Activated CD4-positive, alpha-beta T cell treated with anti-CD3 and anti-CD28 coated beads for 36 hours (primary cell): Measurements from ENCODE around the gene APOC1. TPM values are rescaled to one million over a fixed set of nuclear protein-coding genes. Genes with fewer than 3 reads are reported as not detected.

Experiments used
- ATAC-seq: fragments of 200-7000 bp; cut with Tn5 transposase; one replicate; pipeline ENCODE4 v1.10.0; 2021; ENCODE audit warnings: mild to moderate bottlenecking, moderate library complexity
- CTCF ChIA-PET: fragments of 350-600 bp; sonication (Branson Sonifier 250); formaldehyde crosslinking; loops from one replicate; lab custom pipeline; 2021; ENCODE audit warnings: antibody characterized with exemption; lab: Charles Lee
- POLR2A ChIA-PET: fragments of 350-600 bp; sonication (Branson Sonifier 250); formaldehyde crosslinking; loops from one replicate; lab custom pipeline; 2021; ENCODE audit warnings: antibody characterized with exemption, inconsistent platforms; lab: Charles Lee
- DNase-seq: peaks from one replicate; pipeline ENCODE4 v3.0.0-alpha.2; 2020
- H3K27ac Mint-ChIP-seq: one replicate; pipeline ENCODE4 v1.8.0; 2021; ENCODE audit warnings: mixed read lengths
- H3K27me3 Mint-ChIP-seq: one replicate; pipeline ENCODE4 v1.8.0; 2021; ENCODE audit warnings: mixed read lengths
- H3K36me3 Mint-ChIP-seq: one replicate; pipeline ENCODE4 v1.8.0; 2021; ENCODE audit warnings: low read depth, mixed read lengths
- H3K4me1 Mint-ChIP-seq: one replicate; pipeline ENCODE4 v1.8.0; 2021; ENCODE audit warnings: mixed read lengths
- H3K4me3 Mint-ChIP-seq: one replicate; pipeline ENCODE4 v1.8.0; 2021; ENCODE audit warnings: mild to moderate bottlenecking, moderate library complexity, mixed read lengths
- H3K9me3 Mint-ChIP-seq: one replicate; pipeline ENCODE4 v1.8.0; 2021; ENCODE audit warnings: low read depth, mixed read lengths
- intact Hi-C, 2 experiments: fragments of 100-400 bp; cut with DNase I in 1 of 2; cut with micrococcal nuclease in 1 of 2; formaldehyde crosslinking; loops; one replicate each; pipeline versions ENCODE4 v1.14.2 to v1.15.1; 2022 to 2024; cut with DNase I, micrococcal nuclease
- total RNA-seq, 2 experiments: library from RNA; stranded (reverse); gene quantifications; one replicate each; pipeline ENCODE4 v1.2.3, GENCODE V29; 2021

Gene APOC1
- total RNA-seq, 2 experiments from 2014 or later: 2.8 to 2.9 TPM

DNA sequence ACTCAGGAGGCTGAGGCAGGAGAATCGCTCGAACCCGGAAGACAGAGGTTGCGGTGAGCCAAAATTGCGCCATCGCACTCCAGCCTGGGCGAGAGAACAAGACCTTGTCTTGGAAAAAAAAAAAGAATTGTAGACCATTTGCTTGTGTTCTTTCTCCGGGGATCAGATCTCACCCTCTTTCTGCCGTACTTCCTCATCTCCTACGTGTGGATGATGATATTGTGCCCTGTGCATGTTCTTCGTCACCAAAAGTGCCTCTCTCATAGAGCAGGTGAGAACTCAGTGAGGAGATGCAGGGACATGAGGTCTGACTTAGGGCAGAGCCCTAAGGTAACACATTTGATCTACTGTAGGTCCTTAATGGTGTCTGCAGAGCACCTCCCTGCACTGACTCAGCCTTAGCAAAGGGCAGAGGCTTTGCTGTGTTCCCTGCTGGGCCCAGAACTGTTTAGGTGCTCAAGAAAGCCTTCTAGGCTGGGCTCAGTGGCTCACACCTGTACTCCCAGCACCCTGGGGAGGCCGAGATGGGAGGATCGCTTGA, 32.7 kb downstream of the APOC1 start:
- H3K27ac Mint-ChIP-seq: no peak overlapping the region
- H3K4me3 Mint-ChIP-seq: no peak overlapping the region
- H3K36me3 Mint-ChIP-seq: no peaks in the 10 kb centered on the region
- no peaks in the 10 kb centered on the region for H3K27me3 Mint-ChIP-seq
- DNase-seq (no peak), ATAC-seq (no peak)
- H3K4me1 Mint-ChIP-seq: no peaks in the 10 kb centered on the region
- POLR2A ChIA-PET: interaction anchor here (0.8 kb wide), 1 partner anchor 20 kb away, joined by 3 read pairs; no protein-coding TSS in a partner anchor
- no peaks in the 10 kb centered on the region for H3K9me3 Mint-ChIP-seq
- intact Hi-C loops: no loop called here
- CTCF ChIA-PET: no interaction called here

DNA sequence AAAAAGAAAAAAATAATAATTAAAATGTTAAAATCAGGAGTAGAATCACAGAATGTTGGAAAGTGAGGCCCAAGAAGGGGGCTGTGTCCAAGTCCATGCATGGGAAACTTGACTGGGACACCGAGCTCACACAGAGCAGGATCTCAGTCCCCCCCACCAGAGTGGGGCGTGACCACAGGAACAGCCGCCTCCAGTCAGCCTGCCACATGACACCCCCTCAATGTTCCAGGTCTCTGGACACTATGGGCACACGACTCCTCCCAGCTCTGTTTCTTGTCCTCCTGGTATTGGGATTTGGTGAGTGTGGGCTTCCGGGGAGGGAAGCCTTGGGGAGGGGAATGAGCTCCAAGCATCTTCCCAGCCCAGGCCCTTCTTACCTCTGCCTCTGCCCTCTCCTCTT, 33.8 kb downstream of the APOC1 start:
- no peak for DNase-seq
- no peaks in the 10 kb centered on the region for H3K4me1 Mint-ChIP-seq
- ChIA-PET CTCF (interaction anchor here (0.7 kb wide), 1 partner anchor 153 kb away, joined by 3 read pairs; no protein-coding TSS in a partner anchor), POLR2A (no interaction called here)
- H3K27ac Mint-ChIP-seq: no peak overlapping the region
- ATAC-seq: no peak
- no peaks in the 10 kb centered on the region for H3K9me3 Mint-ChIP-seq
- H3K36me3 Mint-ChIP-seq: no peaks in the 10 kb centered on the region
- intact Hi-C loops: no loop called here
- H3K27me3 Mint-ChIP-seq: no peaks in the 10 kb centered on the region
- H3K4me3 Mint-ChIP-seq: no peak overlapping the region

DNA sequence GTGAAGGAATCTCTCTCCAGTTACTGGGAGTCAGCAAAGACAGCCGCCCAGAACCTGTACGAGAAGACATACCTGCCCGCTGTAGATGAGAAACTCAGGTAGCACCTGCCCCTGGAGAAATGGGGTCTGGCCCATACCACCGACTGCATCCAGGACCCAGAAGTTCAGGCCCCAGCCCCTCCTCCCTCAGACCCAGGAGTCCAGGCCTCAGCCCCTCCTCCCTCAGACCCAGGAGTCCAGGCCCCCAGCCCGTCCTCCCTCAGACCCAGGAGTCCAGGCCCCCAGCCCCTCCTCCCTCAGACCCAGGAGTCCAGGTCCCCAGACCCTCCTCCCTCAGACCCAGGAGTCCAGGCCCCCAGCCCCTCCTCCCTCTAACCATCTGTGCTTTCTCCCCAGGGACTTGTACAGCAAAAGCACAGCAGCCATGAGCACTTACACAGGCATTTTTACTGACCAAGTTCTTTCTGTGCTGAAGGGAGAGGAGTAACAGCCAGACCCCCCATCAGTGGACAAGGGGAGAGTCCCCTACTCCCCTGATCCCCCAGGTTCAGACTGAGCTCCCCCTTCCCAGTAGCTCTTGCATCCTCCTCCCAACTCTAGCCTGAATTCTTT, 34.5 kb downstream of the APOC1 start:
- no peaks in the 10 kb centered on the region for H3K9me3 Mint-ChIP-seq
- ChIA-PET POLR2A (no interaction called here), CTCF (interaction anchor here (0.7 kb wide), 1 partner anchor 153 kb away, joined by 3 read pairs; no protein-coding TSS in a partner anchor)
- H3K4me1 Mint-ChIP-seq: peaks cover 5% of the 10 kb centered on the region
- intact Hi-C loops: no loop called here
- no peak overlapping the region for H3K4me3 Mint-ChIP-seq
- H3K27me3 Mint-ChIP-seq: no peaks in the 10 kb centered on the region
- ATAC-seq: no peak
- H3K27ac Mint-ChIP-seq: no peak overlapping the region
- no peaks in the 10 kb centered on the region for H3K36me3 Mint-ChIP-seq
- no peak for DNase-seq

DNA sequence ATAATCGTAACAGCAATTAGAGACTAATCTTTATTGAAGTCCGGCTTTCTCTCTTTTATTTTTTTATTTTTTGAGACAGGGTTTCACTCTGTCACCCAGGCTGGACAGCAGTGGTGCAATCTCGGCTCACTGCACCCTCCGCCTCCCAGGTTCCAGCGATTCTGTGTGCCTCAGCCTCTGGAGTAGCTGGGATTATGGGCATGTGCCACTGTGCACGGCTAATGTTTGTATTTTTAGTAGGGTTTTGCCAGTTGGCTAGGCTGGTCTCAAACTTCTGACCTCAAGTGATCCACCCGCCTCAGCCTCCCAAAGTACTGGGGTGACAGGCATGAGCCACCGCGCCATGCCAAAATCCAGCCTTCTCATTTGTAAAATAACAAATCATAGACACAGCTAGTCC, 35.1 kb downstream of the APOC1 start:
- Mint-ChIP-seq H3K27me3 (no peaks in the 10 kb centered on the region), H3K9me3 (no peaks in the 10 kb centered on the region), H3K36me3 (peaks cover 1% of the 10 kb centered on the region), H3K27ac (no peak overlapping the region), H3K4me1 (peaks cover 7% of the 10 kb centered on the region), H3K4me3 (no peak overlapping the region)
- DNase-seq: no peak
- intact Hi-C loops: no loop called here
- ATAC-seq: no peak
- POLR2A ChIA-PET: no interaction called here
- CTCF ChIA-PET: interaction anchor here (0.6 kb wide), 1 partner anchor 161 kb away, joined by 5 read pairs; no protein-coding TSS in a partner anchor

DNA sequence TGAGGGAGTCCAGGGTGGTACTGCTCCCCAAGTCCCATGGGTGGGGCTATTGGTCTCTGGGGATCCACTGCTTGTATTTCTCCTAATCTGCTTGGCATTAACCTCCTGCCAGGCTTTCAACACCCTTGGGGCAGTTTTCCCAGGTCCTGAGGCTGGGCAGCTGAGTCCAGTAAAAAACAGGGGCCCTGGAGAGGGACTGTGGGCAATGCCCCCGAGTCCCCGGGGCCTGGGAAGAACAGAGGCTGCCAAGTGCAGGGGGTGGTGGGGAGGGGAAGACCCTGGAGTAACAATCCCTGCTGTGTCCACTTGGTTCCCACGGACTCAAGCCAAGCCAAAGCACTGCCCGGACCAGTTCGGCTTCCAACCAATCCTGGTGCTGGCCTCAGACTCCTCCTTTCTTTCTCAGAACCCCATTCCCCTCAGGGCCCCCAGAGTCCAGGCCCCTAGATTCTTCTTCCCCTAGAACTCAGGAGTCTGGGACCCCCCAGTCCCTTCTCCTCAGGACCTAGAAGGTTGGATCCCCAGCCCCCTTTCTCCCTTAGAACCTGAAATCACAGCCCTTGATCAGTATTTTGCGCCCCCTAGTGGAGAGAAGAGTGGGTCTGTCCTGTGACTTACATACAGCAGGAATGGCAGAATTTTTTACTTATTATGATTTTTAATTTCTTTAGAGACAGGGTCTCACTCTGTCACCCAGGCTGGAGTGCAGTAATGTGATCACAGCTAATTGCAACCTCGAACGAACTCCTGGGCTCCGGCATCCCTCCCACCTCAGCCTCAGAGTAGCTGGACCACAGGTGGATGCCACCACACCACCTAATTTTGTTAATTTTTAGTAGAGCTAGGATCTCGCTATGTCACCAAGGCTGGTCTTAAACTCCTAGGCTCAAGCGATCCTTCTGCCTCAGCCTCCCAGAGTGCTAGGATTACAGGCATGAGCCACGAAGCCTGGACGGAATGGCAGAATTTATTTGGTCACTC, 37.1 kb downstream of the APOC1 start:
- DNase-seq (peak; percentile 73), ATAC-seq (no peak)
- H3K36me3 Mint-ChIP-seq: peaks cover 3% of the 10 kb centered on the region
- H3K27ac Mint-ChIP-seq: no peak overlapping the region
- intact Hi-C loops: loop anchor here (1.0 to 2.0 kb wide), 4 partner anchors 48 to 262 kb away; no protein-coding TSS in a partner anchor
- POLR2A ChIA-PET: no interaction called here
- H3K27me3 Mint-ChIP-seq: no peaks in the 10 kb centered on the region
- no peak overlapping the region for H3K4me3 Mint-ChIP-seq
- no peaks in the 10 kb centered on the region for H3K9me3 Mint-ChIP-seq
- CTCF ChIA-PET: interaction anchor here (0.6 to 1.7 kb wide), 9 partner anchors 9 to 368 kb away, joined by 3 to 8 read pairs (median 4); partner anchors contain the start of genes APOC1 and APOE
- H3K4me1 Mint-ChIP-seq: peaks cover 16% of the 10 kb centered on the region

DNA sequence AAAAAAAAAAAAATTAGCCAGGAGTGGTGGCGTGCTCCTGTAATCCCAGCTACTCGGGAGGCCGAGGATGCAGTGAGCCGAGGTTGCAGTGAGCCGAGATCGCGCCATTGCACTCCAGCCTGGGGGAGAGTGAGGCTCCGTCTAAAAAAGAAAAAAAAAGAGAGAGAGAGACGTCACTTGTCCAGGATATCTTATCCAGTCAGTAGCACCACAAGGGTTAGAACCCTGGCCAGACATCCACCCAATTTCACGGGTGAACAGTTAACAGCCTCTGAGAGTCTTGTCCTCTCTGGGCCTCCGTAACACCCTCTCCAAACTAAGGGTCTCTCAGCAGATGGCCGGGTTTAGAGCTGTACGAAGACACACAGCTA, 39.9 kb downstream of the APOC1 start:
- intact Hi-C loops: loop anchor here (1.0 to 2.0 kb wide), 5 partner anchors 39 to 739 kb away; partner anchors contain the start of genes NECTIN2 (in 1 of the 2), POLR1G (in 1 of the 2) and QPCTL (in 1 of the 2)
- H3K4me1 Mint-ChIP-seq: peaks cover 34% of the 10 kb centered on the region
- H3K27ac Mint-ChIP-seq: peak overlapping the region; percentile 100
- ChIA-PET CTCF (interaction anchor here (0.5 to 1.1 kb wide), 4 partner anchors 70 to 453 kb away, joined by 3 read pairs; no protein-coding TSS in a partner anchor), POLR2A (interaction anchor here (0.9 to 1.6 kb wide), 4 partner anchors 48 to 224 kb away, joined by 3 to 5 read pairs (median 4); partner anchors contain the start of genes BLOC1S3, TOMM40 and TRAPPC6A)
- H3K36me3 Mint-ChIP-seq: peaks cover 3% of the 10 kb centered on the region
- ATAC-seq (peak; percentile 3), DNase-seq (no peak)
- no peaks in the 10 kb centered on the region for H3K27me3 Mint-ChIP-seq
- H3K4me3 Mint-ChIP-seq: peak overlapping the region; percentile 95
- no peaks in the 10 kb centered on the region for H3K9me3 Mint-ChIP-seq

DNA sequence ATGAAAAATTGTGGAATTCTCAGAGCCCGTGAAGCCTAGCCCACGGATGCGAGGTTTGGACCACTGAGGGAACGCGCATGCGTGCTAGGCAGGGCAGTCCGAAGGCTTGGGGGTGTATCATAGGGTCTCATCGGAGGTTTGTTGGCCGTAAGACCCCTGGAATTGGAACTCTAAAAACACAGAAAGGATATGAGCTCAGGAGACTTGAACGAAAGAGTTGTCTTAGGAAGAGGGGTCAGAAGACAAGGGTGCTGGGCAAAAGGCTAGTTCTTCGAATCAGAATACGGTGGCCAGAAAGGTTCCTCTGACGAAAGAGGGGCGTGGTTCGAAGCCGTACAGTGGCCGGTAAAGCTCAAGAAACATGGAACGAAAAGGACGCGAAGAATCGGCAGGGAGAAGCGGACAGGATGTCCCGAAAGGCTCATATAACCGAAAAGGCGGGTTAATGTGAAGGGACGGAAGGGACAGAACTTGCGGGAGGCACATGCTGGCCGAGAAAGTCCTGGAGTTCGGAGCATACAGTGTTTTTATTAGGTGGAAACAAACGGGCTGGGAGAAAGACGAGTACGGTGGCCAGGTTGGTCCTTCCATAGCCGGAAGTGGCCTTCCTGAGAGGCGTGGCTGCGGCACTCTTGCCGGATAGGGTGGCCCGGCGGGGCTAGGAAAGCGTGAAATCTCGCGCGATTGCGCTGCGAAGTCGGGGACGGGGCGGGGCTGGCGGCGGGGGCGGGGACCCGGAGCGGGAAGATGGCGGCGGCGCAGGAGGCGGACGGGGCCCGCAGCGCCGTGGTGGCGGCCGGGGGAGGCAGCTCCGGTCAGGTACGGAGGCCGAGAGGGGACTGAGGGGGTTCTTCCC, 40.5 kb downstream of the APOC1 start, which contains the start of gene CLPTM1:
TSS of gene CLPTM1 (plus strand) at position 732 of the 856 bp plus-strand sequence. CDS start at position 748, 16 bp downstream.
- POLR2A ChIA-PET: interaction anchor here (0.6 to 1.6 kb wide), 5 partner anchors 47 to 223 kb away, joined by 3 to 5 read pairs (median 4); partner anchors contain the start of genes BLOC1S3, TOMM40 and TRAPPC6A

DNA sequence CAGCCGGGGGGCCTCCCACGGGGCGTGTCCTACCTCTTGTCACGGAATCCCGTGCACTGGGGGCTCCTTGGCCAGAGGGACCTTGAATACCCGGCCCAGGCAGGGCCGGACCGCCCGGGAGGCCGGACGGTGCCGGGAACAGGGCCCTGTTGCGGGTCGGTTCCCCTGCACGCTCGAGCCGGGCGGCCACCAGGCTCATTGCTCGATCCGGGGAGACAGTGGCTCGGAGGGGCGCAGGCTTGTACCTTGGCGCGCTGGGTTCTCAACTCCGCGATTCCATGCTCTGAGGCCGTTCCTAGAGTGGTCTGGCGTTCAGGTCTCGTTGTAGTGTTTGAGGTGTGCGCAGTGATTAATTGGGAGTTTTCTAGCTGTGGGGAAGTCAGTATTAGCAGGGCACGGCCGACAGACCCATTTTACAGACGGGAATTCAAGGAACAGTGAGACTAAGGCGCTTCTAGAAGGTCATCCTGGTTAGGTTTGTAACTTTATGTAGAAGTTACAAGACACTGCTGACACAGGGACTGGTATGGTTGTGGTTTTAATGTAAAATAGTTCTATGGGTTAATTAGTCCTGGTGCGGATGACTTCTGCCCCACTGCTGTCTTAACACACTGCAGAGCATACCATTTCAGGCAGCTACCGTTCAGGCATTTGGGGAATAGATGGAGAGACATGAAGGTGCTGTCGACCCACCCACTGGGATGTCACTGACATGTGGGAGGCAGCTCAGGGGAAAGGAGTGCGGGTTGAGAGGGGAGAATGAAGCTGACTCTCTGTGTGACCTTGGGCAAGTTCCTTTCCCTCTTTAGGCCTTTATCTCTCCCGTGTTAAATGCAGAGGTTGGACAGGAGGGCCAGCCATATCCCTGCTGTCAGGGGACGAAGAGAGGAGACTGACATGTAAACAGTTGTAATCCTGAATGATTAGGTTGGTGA, 41.4 kb downstream of the APOC1 start:
- ChIA-PET CTCF (interaction anchor here (0.6 to 1.3 kb wide), 5 partner anchors 10 to 232 kb away, joined by 3 to 4 read pairs (median 3); no protein-coding TSS in a partner anchor), POLR2A (interaction anchor here (0.9 kb wide), 1 partner anchor 223 kb away, joined by 4 read pairs; the partner anchor contains the start of genes BLOC1S3 and TRAPPC6A)
- H3K27ac Mint-ChIP-seq: peak overlapping the region; percentile 93
- no peaks in the 10 kb centered on the region for H3K27me3 Mint-ChIP-seq
- H3K36me3 Mint-ChIP-seq: peaks cover 3% of the 10 kb centered on the region
- H3K9me3 Mint-ChIP-seq: no peaks in the 10 kb centered on the region
- peaks cover 46% of the 10 kb centered on the region for H3K4me1 Mint-ChIP-seq
- intact Hi-C loops: loop anchor here (1.0 to 5.0 kb wide), 16 partner anchors 46 to 932 kb away; partner anchors contain the start of genes NECTIN2 (in 2 of the 2), BLOC1S3 (in 1 of the 2), CLASRP (in 1 of the 2) and ERCC2 (in 1 of the 2)
- H3K4me3 Mint-ChIP-seq: peak overlapping the region; percentile 95
- peak; percentile 15 for DNase-seq
- peak; percentile 18 for ATAC-seq

More for the DNA sequence above, 40.5 kb downstream of the APOC1 start, which contains the start of gene CLPTM1:
- peak within 1 kb of the TSS; percentile 95 for H3K4me3 Mint-ChIP-seq
- CTCF ChIA-PET: interaction anchor here (1.1 to 1.3 kb wide), 2 partner anchors 231 to 366 kb away, joined by 3 read pairs; no protein-coding TSS in a partner anchor
- H3K27me3 Mint-ChIP-seq: no peaks in the 10 kb centered on the region
- intact Hi-C loops: loop anchor here (1.0 to 5.0 kb wide), 17 partner anchors 40 to 932 kb away; partner anchors contain the start of genes NECTIN2 (in 2 of the 2), BLOC1S3 (in 1 of the 2), CLASRP (in 1 of the 2) and ERCC2 (in 1 of the 2)
- peaks cover 3% of the 10 kb centered on the region for H3K36me3 Mint-ChIP-seq
- peak; percentile 99 for DNase-seq
- peaks cover 39% of the 10 kb centered on the region for H3K4me1 Mint-ChIP-seq
- peak; percentile 94 for ATAC-seq
- H3K9me3 Mint-ChIP-seq: no peaks in the 10 kb centered on the region
- H3K27ac Mint-ChIP-seq: peak within 1 kb of the TSS; percentile 100

DNA sequence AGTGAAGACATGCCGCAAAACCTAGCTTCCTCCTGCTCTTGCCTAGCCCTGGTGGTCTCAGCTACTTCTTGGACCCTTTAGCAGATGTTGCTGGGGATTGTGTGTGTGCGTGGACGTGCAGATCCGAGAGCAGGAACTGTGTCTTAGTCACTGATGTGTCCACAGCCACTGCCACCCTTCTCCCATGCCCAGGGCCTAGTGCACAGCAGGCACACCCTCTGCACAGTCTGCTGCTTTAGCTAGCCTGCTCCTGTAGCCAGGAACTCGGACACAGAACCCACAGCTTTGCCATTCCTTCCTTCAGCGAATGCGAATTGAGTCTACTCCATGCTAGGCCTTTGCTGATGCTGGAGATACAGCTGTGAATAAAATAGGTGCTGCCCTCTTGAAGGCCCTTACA, 43.1 kb downstream of the APOC1 start:
- H3K27ac Mint-ChIP-seq: peak overlapping the region; percentile 59
- peaks cover 8% of the 10 kb centered on the region for H3K36me3 Mint-ChIP-seq
- no peaks in the 10 kb centered on the region for H3K27me3 Mint-ChIP-seq
- POLR2A ChIA-PET: interaction anchor here (0.6 kb wide), 3 partner anchors 19 to 214 kb away, joined by 3 to 5 read pairs (median 4); no protein-coding TSS in a partner anchor
- peaks cover 46% of the 10 kb centered on the region for H3K4me1 Mint-ChIP-seq
- H3K9me3 Mint-ChIP-seq: no peaks in the 10 kb centered on the region
- no peak overlapping the region for H3K4me3 Mint-ChIP-seq
- intact Hi-C loops: loop anchor here in 1 of 2 experiments (5.0 kb wide), 1 partner anchor 930 kb away; the partner anchor contains the start of gene IRF2BP1
- ATAC-seq (no peak), DNase-seq (no peak)
- CTCF ChIA-PET: interaction anchor here (0.6 to 1.2 kb wide), 4 partner anchors 31 to 52 kb away, joined by 3 read pairs; partner anchors contain the start of gene APOE
